ENCODE results near the gene COP1.
"Not testable (repeated sequence)": the region's sequence is repeated elsewhere in the genome, so short reads cannot be mapped to it uniquely, and the experiment has no call there.

Gene COP1

GRCh38 chr1:176032040-176032645 is 174.9 kb downstream of the COP1 start:
- TF ChIP-seq CTCF (IDR thresholded peaks at IDR 0.05; ENCODE audit: low read depth, low read length) (no peak), POLR2A (IDR thresholded peaks at IDR 0.05; ENCODE audit: extremely low read depth, insufficient read length) (no peak), MAX (IDR thresholded peaks at IDR 0.05; ENCODE audit: low read depth, low read length) (no peak), MYC (IDR thresholded peaks at IDR 0.05; ENCODE audit: low read depth, low read length) (no peak)
- no peak for DNase-seq (ENCODE audit: low read depth)
- no peak overlapping the region for H3K4me3 ChIP-seq (ENCODE audit: low read depth, low read length)

- no peak for TF ChIP-seq MYC (IDR thresholded peaks at IDR 0.05; ENCODE audit: low read depth, low read length)
- TF ChIP-seq POLR2A (IDR thresholded peaks at IDR 0.05; ENCODE audit: extremely low read depth, insufficient read length), result no peak
- no peak for TF ChIP-seq MAX (IDR thresholded peaks at IDR 0.05; ENCODE audit: low read depth, low read length)
- no peak for TF ChIP-seq CTCF (IDR thresholded peaks at IDR 0.05; ENCODE audit: low read depth, low read length)
- no peak for DNase-seq (ENCODE audit: low read depth)
- no peak overlapping the region for H3K4me3 ChIP-seq (ENCODE audit: low read depth, low read length)
Measured at GRCh38 chr1:176029609-176030008, 177.5 kb downstream of the COP1 start.

- TF ChIP-seq MYC (IDR thresholded peaks at IDR 0.05; ENCODE audit: low read depth, low read length) (no peak), POLR2A (IDR thresholded peaks at IDR 0.05; ENCODE audit: extremely low read depth, insufficient read length) (no peak), CTCF (IDR thresholded peaks at IDR 0.05; ENCODE audit: low read depth, low read length) (no peak), MAX (IDR thresholded peaks at IDR 0.05; ENCODE audit: low read depth, low read length) (no peak)
- DNase-seq (ENCODE audit: low read depth), result no peak
- no peak overlapping the region for H3K4me3 ChIP-seq (ENCODE audit: low read depth, low read length)
Measured at GRCh38 chr1:176029155-176029554, 177.9 kb downstream of the COP1 start.

GRCh38 chr1:176027934-176028333 is 179.2 kb downstream of the COP1 start:
- not testable (repeated sequence) for H3K4me3 ChIP-seq (ENCODE audit: low read depth, low read length); DNase-seq (ENCODE audit: low read depth)

- TF ChIP-seq MYC (IDR thresholded peaks at IDR 0.05; ENCODE audit: low read depth, low read length) (no peak), POLR2A (IDR thresholded peaks at IDR 0.05; ENCODE audit: extremely low read depth, insufficient read length) (no peak), CTCF (IDR thresholded peaks at IDR 0.05; ENCODE audit: low read depth, low read length) (no peak), MAX (IDR thresholded peaks at IDR 0.05; ENCODE audit: low read depth, low read length) (no peak)
- DNase-seq (ENCODE audit: low read depth), result no peak
- no peak overlapping the region for H3K4me3 ChIP-seq (ENCODE audit: low read depth, low read length)
Measured at GRCh38 chr1:176022574-176022973, 184.5 kb downstream of the COP1 start.

GRCh38 chr1:176017722-176018121 is 189.4 kb downstream of the COP1 start:
- TF ChIP-seq MYC (IDR thresholded peaks at IDR 0.05; ENCODE audit: low read depth, low read length), result no peak
- TF ChIP-seq MAX (IDR thresholded peaks at IDR 0.05; ENCODE audit: low read depth, low read length), result no peak
- DNase-seq (ENCODE audit: low read depth), result no peak
- no peak overlapping the region for H3K4me3 ChIP-seq (ENCODE audit: low read depth, low read length)

- no peak overlapping the region for H3K4me3 ChIP-seq (ENCODE audit: low read depth, low read length)
- DNase-seq (ENCODE audit: low read depth), result no peak
- TF ChIP-seq CTCF (IDR thresholded peaks at IDR 0.05; ENCODE audit: low read depth, low read length) (no peak), MYC (IDR thresholded peaks at IDR 0.05; ENCODE audit: low read depth, low read length) (no peak), POLR2A (IDR thresholded peaks at IDR 0.05; ENCODE audit: extremely low read depth, insufficient read length) (no peak), MAX (IDR thresholded peaks at IDR 0.05; ENCODE audit: low read depth, low read length) (no peak)
Measured at GRCh38 chr1:176009951-176010350, 197.1 kb downstream of the COP1 start.

- not testable (repeated sequence) for H3K4me3 ChIP-seq (ENCODE audit: low read depth, low read length); DNase-seq (ENCODE audit: low read depth)
Measured at GRCh38 chr1:176007756-176008389, 199.2 kb downstream of the COP1 start.

GRCh38 chr1:175994660-175995059 is 212.4 kb downstream of the COP1 start:
- not testable (repeated sequence) for DNase-seq (ENCODE audit: low read depth); H3K4me3 ChIP-seq (ENCODE audit: low read depth, low read length)

All from NB4 (cell line).